NCI-H510A (cell line): ENCODE data around the gene NUP188.

ENCODE experiments used
- DNase-seq: peaks from one replicate; lab custom pipeline; 2025; lab: John Stamatoyannopoulos, UW

NUP188 gene, protein sequence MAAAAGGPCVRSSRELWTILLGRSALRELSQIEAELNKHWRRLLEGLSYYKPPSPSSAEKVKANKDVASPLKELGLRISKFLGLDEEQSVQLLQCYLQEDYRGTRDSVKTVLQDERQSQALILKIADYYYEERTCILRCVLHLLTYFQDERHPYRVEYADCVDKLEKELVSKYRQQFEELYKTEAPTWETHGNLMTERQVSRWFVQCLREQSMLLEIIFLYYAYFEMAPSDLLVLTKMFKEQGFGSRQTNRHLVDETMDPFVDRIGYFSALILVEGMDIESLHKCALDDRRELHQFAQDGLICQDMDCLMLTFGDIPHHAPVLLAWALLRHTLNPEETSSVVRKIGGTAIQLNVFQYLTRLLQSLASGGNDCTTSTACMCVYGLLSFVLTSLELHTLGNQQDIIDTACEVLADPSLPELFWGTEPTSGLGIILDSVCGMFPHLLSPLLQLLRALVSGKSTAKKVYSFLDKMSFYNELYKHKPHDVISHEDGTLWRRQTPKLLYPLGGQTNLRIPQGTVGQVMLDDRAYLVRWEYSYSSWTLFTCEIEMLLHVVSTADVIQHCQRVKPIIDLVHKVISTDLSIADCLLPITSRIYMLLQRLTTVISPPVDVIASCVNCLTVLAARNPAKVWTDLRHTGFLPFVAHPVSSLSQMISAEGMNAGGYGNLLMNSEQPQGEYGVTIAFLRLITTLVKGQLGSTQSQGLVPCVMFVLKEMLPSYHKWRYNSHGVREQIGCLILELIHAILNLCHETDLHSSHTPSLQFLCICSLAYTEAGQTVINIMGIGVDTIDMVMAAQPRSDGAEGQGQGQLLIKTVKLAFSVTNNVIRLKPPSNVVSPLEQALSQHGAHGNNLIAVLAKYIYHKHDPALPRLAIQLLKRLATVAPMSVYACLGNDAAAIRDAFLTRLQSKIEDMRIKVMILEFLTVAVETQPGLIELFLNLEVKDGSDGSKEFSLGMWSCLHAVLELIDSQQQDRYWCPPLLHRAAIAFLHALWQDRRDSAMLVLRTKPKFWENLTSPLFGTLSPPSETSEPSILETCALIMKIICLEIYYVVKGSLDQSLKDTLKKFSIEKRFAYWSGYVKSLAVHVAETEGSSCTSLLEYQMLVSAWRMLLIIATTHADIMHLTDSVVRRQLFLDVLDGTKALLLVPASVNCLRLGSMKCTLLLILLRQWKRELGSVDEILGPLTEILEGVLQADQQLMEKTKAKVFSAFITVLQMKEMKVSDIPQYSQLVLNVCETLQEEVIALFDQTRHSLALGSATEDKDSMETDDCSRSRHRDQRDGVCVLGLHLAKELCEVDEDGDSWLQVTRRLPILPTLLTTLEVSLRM (N-terminal part only)

GRCh38 chr9:128947527-128948301 is at the start of gene NUP188, which contains the start of gene DOLK:
Gene NUP188, plus strand, starts transcription at chr9:128947699. Its CDS starts 21 bp downstream, at chr9:128947720.
Gene DOLK, minus strand, starts transcription at chr9:128947603. Its CDS starts 300 bp downstream, at chr9:128947303.
- DNase-seq = peak; percentile 84

DNA sequence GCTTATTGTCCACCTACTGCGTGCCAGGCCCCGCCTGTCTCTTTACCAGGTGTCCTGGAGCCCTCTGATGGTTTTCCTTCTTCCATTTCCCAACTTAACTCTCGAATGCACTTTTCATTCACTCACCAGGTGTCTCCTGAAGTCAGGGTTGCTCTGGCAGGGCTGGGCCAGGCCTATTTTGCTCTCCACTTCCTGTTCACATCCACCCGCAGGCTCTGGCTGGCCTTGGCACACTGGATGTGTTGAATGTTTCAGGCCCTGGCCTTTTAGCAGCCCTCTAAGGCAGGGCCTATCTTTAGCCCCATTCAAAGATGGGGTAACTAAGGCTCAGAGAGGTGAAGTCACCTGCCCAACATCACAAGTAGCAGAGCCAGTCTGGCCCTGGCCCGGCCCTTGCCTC is 49.1 kb upstream of the NUP188 start:
- no peak for DNase-seq

DNA sequence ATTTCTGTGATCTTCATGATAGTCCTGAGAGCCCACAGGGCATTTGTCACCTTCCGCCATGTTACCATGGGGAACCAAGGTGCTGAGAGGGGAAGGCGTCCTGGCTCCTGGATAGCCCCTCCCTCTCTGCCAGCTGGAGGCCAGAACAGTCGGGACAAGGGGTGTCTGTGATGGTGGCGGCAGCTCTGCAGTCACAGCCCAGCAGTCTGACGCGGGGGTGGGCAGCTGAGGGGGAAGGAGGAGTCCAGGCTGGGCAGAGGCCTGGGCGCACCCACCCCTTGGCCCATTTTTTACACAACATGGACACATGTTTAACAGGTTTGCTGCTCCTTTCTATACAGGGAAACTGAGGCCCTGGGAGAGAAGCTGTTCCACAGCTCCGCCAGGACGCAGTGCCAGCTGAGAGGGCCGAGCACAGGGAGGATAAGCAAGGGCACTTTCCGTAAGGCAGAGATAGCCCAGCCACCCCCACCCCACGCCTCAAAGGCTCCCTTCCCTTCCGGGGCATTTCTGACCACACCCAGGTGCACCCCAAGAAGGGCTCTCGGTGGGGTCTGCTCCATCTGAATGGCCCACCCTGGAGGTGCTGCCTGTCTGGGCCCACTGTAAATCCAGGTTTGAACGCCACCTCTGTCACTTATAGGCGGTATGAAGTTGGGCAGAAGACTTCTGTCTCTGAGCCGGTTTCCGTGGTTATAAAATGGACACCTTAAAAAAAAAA is 48.5 kb upstream of the NUP188 start:
- DNase-seq = no peak

GRCh38 chr9:128899566-128900322 is 47.8 kb upstream of the NUP188 start:
- no peak for DNase-seq

- no peak for DNase-seq
Observed at GRCh38 chr9:128901379-128901778, 46.1 kb upstream of the NUP188 start.

GRCh38 chr9:128901822-128902221 is 45.7 kb upstream of the NUP188 start:
- no peak for DNase-seq

DNA sequence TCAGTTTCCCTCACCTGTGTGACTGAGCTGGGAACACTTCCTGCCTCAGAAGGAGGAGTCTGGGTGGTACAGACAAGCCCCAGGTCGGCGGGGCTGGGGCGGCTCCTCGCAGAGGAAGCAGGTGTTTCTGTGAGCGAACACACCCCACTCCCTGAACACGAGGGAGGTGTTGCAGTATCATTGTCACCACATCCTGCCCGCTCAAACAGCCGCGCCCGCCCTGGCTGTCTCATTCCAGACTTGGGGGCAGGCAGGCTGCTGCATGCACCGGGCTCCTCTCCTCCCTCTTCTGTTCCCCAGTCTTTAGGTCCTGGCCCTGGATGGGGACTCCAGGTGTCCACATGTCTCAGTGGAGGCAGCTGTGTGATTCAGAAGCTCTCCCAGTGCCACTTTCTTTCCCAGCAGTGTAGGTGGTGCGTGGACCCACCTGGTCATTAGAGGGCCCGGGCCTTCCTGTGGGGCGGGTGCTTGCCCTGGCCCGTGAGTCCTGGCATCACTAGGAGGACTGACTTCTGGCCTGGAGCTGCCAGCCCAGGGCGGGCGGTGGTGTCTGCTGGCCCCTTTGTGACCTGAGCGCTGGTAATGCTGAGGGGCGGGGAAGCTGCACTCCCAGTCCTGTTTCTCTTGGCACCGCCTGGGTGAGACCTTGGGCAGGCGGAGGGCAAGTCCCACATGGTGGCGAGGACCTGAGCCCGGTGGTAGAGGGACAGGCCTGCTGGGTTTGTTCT is 45.0 kb upstream of the NUP188 start:
- DNase-seq = peak; percentile 41

- DNase-seq = no peak
Observed at GRCh38 chr9:128903079-128903461, 44.4 kb upstream of the NUP188 start.

DNA sequence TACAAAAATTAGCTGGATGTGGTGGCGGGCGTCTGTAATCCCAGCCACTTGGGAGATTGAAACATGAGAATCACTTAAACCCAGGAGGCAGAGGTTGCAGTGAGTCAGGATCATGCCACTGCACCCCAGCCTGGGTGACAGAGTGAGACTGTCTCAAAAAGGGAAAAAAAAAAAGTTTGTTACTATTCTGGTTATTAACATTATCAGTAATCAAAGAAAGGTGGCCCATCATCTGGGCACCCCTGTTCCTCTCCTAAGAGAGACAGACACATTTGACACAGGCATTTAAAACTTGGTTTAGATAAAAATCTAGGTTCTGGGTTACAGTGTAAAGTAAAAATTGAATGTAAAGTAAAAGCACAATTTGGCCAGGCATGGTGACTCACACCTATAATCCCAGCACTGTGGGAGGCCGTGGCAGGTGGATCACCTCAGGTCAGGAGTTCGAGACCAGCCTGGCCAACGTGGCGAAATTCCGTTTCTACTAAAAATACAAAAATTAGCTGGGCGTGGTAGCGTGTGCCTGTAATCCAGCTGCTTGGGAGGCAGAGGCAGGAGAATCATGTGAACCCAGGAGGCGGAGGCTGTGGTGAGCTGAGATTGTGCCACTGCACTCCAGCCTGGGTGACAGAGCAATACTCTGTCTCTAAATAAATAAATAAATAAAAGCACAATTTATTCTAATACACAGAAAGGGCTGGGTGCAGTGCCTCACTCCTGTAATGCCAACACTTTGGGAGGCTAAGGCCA is 43.5 kb upstream of the NUP188 start:
- DNase-seq = no peak

DNA sequence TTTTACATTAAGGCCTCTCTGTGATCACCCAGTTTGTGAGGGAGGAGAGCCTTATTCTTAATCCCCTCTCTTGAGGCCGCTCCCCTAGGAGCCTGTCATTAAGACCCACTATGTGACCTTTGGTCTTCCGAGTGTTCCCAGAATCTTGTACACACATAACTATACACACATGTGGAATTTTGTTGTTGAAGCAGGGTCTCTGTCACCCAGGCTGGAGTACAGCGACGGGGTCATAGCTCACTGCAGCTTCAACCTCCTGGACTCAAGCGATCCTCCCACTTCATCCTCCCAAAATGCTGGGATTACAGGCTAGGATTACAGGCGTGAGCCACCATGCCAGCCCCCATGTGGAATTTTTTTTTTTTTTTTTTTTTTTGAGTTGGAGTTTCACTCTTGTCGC is 41.5 kb upstream of the NUP188 start:
- DNase-seq = no peak

DNA sequence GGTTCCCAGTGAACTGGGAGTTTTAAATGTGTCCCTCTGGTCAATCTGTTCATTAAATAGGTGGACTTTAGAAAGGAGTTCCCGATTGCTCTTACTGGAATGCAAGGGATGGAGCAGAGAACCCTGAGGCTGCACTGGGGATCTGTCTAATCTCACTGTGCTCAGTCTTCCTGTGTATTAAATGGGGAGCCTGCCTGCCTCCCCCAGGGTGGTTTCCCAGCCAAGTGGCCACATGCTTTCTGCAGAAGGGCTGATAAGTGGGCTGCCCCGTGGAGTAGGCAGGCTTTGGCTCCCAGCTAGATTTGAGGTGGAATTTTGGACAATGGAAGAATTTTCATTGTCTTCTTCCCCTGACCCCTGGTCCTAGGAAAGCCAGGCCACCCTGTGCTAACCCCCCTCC is 40.8 kb upstream of the NUP188 start:
- DNase-seq = no peak

GRCh38 chr9:128908372-128908771 is 39.1 kb upstream of the NUP188 start:
- no peak for DNase-seq

GRCh38 chr9:128909859-128910258 is 37.6 kb upstream of the NUP188 start:
- DNase-seq = no peak

GRCh38 chr9:128910906-128911305 is 36.6 kb upstream of the NUP188 start:
- no peak for DNase-seq

DNA sequence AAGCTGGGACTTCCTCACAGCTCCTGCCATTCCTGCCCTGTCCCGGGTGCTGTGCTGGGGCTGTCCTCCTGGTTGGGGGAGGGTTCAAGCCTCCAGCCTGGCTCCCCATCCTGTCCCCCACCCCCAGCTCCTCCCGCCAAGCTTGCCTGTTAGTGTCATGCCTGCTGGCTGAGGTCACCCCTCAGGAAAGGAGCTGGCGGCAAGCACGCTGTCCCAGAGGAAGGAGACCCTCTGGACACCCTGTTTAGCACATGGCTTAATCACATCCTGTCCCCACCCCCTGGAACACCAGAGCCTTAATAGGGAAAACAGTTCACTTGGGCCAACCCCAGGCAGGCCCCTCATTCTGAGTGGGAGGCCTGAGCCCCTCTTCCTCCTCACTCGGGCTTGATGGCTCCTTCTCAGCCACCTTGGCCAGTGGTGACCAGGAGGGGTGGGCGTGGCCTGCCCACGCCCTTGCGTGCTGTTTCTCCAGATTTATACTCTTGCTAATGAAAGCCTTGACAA is 35.9 kb upstream of the NUP188 start:
- DNase-seq = no peak

DNA sequence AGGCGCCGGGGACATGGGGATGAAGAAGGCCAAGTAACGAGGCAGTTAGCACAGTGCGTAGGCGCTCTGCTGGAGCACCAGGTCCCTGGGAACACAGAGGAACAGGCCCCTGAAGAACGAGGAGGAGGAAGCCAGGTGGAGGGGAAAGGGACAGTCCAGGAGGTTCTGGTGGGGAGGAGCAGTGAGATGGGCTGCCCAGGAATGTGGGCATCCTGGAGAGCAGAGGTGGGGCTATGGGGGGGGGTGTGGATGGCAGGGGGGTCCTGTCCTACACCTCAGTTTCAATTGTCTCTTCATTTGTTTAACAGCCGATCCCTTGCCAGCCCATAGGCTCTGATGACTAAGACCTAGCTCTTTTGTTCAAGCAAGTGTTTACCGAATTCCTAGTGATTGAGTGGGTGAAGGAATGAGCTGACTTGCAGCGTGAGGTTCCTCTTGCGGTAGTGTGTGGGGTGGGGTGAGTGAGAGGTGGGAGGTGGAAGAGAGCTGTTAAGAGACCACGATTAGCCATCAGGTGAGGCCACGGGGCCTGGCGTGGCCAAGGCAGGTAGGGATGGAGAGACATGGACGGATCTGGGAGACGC is 35.1 kb upstream of the NUP188 start:
- DNase-seq = no peak

DNA sequence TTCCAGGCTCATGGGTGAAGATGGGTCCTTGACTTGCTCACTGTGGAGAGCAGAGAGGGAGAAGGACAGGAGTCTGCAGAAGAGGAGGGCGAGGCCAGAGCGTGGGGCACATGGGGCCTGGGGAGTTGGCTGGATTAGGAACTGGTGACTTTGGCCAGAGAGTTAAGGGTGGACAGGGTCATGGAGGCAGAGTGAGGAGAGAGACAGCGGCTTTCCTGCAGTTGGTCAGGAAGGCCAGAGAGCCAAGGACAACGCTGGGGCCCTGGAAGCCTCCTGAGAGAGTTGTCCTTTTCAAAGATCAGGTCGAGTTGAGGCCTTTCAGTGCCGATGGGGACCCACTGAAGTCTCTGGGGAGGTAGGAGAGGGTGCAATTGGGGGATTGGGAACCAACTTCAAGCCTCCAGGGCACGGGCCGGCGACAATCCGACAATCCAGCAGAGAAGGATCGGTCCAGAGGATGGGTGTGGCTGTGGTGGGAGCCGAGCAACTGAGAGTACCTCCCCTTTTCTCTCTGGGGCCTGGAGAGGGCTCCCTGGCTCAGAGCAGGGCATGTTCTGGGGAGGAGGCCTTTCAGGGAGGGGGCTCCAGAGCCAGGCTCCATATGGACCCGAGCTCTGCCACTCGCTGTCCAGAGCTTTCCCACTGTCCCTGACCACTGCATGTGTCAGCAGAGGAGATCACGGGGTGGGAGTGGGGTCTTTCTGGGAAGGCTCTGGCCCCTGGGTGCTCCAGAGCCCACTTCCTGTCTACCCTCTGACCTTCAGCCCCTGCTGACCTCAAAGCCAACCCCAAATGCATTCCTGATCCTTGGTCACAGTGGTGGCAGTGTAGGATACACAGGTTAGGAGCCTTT is 34.2 kb upstream of the NUP188 start:
- DNase-seq = no peak
